ENCODE measurements around the gene RYR1. TPM values are rescaled to one million over a fixed set of nuclear protein-coding genes. Genes with fewer than 3 reads are reported as not detected.
"Not testable (repeated sequence)": the region's sequence is repeated elsewhere in the genome, so short reads cannot be mapped to it uniquely, and the experiment has no call there.

RYR1 gene
- total RNA-seq, 1 donor from 2014 or later: 4.8 TPM

- DNase-seq (ENCODE audit: low spot score): no peak
Measured at GRCh38 chr19:38488096-38488495, 54.6 kb downstream of the RYR1 start.

GRCh38 chr19:38488776-38489481 lies 55.4 kb downstream of the RYR1 start:
- DNase-seq (ENCODE audit: low spot score): no peak

DNA sequence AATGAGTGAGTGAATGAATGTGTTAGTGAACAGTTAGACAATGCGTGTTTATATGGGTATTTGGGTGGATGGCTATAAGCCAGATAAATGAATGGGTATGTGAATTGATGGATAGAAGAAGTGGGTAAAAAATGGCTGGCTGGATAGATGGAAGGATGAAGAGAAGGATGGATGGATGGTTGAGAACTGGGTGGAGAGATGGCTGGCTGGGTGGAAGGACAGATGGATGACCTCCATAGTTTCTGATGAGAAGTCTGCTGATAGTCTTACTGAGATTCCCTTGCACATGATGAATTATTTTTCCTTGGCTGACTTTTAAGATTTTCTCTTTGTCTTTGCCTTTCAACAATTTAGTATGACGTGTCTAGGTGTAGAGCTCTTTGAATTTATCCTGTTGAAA lies 57.4 kb downstream of the RYR1 start:
- DNase-seq (ENCODE audit: low spot score): no peak

GRCh38 chr19:38492181-38492813 lies 58.8 kb downstream of the RYR1 start:
- DNase-seq (ENCODE audit: low spot score): no peak

GRCh38 chr19:38494379-38494778 lies 60.9 kb downstream of the RYR1 start:
- DNase-seq (ENCODE audit: low spot score): no peak

DNA sequence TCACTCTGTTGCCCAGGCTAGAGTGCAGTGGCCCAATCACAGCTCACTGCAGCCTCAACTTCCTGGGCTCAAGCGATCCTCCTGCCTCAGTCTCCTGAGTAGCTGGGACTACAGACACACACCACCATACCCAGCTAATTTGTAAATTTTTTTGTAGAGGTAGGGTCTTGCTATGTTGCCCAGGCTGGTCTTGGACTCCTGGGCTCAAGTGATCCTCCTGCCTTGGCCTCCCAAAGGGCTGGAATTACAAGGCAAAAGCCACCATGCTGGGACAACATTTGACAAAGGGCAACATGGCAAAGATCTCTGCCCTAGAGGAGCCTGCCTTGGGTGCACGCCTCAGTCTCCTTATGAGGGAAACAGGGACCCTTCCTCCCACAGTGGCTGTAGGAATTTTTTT lies 61.9 kb downstream of the RYR1 start:
- not testable (repeated sequence) for DNase-seq (ENCODE audit: low spot score)

GRCh38 chr19:38496116-38496515 lies 62.6 kb downstream of the RYR1 start:
- DNase-seq (ENCODE audit: low spot score): no peak

DNA sequence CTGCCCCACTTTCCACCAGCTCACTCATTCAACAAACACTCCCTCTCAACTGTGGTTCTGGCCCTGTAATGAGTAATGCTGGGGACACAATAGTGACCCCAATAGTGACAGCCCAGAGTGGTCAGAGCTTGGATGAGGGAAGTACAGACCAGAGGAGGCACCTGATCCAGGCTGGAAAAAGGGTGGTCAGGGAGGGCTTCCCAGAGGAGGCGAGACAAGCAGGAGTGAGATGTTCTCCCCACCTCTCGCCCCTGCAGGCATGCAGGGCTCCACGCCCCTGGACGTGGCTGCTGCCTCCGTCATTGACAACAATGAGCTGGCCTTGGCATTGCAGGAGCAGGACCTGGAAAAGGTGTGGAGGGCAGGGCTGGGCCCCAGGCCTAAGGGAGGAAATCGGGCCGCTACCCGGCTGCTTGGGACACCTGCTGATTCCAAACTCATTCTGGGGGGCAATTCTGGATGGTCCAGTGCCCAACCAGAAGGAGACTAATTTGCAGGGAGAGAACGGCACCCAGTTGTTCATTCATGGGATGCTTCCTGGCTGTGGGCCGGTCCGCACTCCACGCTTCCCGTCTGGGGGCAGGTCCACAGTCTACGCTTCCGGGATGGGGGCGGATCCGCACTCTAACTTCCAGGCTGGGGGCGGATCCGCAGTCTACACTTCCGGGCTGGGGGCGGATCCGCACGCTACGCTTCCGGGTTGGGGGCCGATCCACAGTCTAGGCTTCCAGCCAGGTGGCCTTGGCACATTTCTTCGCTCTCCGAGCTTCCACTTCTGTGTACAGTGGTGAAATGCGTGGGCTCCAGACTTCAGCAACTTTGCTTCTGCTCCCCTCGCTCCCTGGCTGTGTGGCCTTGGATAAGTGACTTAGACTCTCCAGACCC lies 63.4 kb downstream of the RYR1 start:
- DNase-seq (ENCODE audit: low spot score): no peak

- no peak for DNase-seq (ENCODE audit: low spot score)
Measured at GRCh38 chr19:38497907-38498306, 64.4 kb downstream of the RYR1 start.

GRCh38 chr19:38499532-38499931 lies 66.0 kb downstream of the RYR1 start:
- DNase-seq (ENCODE audit: low spot score): no peak

DNA sequence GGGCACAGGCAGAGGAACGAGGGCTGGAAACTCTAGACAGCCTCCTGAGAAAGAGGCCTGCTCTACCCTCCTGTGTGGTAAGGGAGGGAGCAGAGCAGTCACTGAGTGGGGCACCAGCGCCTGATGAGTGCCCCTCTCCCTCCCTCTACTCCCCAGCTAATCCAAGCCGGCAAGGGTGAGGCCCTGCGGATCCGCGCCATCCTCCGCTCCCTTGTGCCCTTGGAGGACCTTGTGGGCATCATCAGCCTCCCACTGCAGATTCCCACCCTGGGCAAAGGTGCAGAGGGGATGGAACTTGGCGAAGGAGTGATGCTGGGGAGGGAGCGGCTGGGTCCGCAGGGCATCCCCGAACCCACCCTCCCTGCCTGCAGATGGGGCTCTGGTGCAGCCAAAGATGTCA lies 67.0 kb downstream of the RYR1 start:
- no peak for DNase-seq (ENCODE audit: low spot score)

- no peak for DNase-seq (ENCODE audit: low spot score)
Measured at GRCh38 chr19:38502410-38503076, 69.1 kb downstream of the RYR1 start.

GRCh38 chr19:38503077-38503410 lies 69.6 kb downstream of the RYR1 start:
- DNase-seq (ENCODE audit: low spot score): no peak

- no peak for DNase-seq (ENCODE audit: low spot score)
Measured at GRCh38 chr19:38505958-38506357, 72.5 kb downstream of the RYR1 start.

GRCh38 chr19:38506375-38506722 lies 72.9 kb downstream of the RYR1 start:
- DNase-seq (ENCODE audit: low spot score): no peak

DNA sequence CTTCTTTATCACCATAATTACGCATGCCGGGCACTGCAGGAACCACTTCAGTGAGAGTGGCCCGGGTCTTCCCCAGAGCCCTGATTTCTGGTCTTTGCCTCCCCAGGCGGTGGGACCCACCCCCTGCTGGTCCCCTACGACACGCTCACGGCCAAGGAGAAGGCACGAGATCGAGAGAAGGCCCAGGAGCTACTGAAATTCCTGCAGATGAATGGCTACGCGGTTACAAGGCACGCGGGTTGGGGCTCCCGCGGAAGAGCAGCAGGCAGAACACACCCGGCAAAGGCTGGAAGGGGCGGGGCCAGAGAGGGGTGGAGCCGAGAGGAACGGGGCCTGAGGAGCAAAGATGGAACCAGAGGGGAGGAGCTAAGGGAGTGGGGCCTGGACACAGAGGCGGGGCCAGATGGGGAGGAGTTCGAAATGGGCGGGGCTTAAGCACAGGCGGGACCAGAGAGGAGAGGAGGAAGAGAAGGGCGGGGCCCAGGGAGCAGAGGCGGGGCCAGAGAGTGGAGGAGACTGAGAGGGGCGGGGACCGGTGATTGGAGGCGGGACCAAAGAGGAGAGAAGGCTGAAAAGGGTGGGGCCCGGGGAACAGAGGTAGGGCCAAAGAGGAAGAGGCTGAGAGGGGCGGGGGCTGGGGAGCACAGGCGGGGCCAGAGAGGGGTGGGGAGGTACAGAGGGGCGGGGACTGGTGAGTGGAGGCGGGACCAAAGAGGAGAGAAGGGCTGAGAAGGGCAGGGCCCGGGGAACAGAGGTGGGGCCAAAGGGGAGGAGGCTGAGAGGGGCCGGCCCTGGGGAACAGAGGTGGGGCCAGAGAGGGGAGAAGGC lies 73.4 kb downstream of the RYR1 start:
- DNase-seq (ENCODE audit: low spot score): no peak

- DNase-seq (ENCODE audit: low spot score): no peak
Measured at GRCh38 chr19:38507551-38508127, 74.1 kb downstream of the RYR1 start.

DNA sequence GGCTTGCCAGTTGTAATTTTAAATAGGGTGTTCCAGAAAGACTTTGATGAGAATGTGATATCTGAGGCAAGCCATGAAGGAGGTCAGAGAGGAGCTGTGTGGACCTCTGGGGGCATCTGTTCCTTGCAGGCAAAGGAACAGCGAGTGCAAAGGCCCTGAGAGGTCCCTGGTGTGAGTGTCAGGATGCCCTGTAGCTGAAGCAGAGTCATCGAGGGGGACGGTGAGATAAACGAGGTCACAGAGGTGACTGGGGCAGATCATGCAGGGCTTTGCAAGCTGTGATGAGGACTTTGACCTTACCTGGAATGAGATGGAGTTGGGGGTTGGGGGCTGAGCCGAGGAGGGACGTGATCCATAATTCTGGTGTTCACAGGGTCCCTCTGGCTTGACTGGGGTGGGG lies 75.0 kb downstream of the RYR1 start:
- DNase-seq (ENCODE audit: low spot score): no peak

- DNase-seq (ENCODE audit: low spot score): no peak
Measured at GRCh38 chr19:38509027-38509426, 75.5 kb downstream of the RYR1 start.

DNA sequence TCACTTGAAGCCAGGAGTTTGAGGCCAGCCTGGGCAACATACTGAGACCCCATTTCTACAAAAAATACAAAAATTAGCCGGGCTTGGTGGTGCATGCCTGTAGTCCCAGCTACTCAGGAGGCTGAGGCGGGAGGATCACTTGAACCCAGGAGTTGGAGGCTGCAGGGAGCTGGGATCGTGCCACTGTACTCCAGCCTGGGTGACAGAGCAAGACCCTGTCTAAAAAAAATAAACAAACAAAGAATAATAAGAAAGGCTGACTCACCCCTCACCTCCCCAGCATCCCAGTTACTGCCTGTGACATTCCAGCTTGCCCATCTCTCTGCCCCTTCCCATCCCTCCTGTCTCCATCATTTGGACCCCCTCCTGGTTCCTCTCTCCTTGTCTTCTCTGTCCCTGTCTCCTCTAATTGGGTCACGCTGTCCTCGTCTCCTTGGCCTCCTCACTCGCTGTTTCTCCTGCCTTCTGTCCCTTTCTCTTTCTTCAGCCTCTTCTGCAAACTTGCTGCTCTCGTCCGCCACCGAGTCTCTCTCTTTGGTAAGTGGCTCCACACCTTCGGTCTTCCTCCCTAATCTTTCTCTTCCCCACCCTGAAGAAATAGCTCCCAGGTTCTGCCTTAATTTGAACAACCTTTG lies 77.7 kb downstream of the RYR1 start:
- DNase-seq (ENCODE audit: low spot score): no peak

All from mesenteric fat pad (tissue), 1 donor.